Karpas-422 (cell line): ENCODE results near the gene SLC16A3. TPM values are rescaled to one million over a fixed set of nuclear protein-coding genes. Genes with fewer than 3 reads are reported as not detected.
"Not testable (repeated sequence)": the region's sequence is repeated elsewhere in the genome, so short reads cannot be mapped to it uniquely, and the experiment has no call there.

Experiments used
- DNase-seq: peaks from one replicate; pipeline ENCODE4 v3.0.0-alpha.2; 2015
- H2AFZ ChIP-seq: fragments of 200-600 bp; sonication (generic); 2 replicates; pipeline ENCODE4 v1.6.1; 2014; ENCODE audit warnings: antibody characterized with exemption, low read length, mixed read lengths
- H3K27ac ChIP-seq: fragments of 200-600 bp; sonication (generic); 2 replicates; pipeline ENCODE4 v1.5.1; 2014; ENCODE audit warnings: mild to moderate bottlenecking, low read length, moderate library complexity
- H3K27me3 ChIP-seq: fragments of 200-600 bp; sonication (generic); 2 replicates; pipeline ENCODE4 v1.6.1; 2014; ENCODE audit warnings: low read length, mixed read lengths
- H3K36me3 ChIP-seq: fragments of 200-600 bp; sonication (generic); 2 replicates; pipeline ENCODE4 v1.6.1; 2014; ENCODE audit warnings: low read length, mixed read lengths; ENCODE audit not compliant: insufficient read depth
- H3K4me1 ChIP-seq: fragments of 200-600 bp; sonication (generic); 2 replicates; pipeline ENCODE4 v1.6.1; 2014; ENCODE audit warnings: mild to moderate bottlenecking, low read length, mixed read lengths
- H3K4me2 ChIP-seq: fragments of 200-600 bp; sonication (generic); 2 replicates; pipeline ENCODE4 v1.6.1; 2014; ENCODE audit warnings: low read length, low read depth, mild to moderate bottlenecking; ENCODE audit not compliant: poor library complexity, severe bottlenecking
- H3K4me3 ChIP-seq: fragments of 200-600 bp; sonication (generic); 2 replicates; pipeline ENCODE4 v1.5.1; 2014; ENCODE audit warnings: mild to moderate bottlenecking, antibody characterized with exemption, low read length, mixed read lengths
- H3K79me2 ChIP-seq: fragments of 200-600 bp; sonication (generic); 2 replicates; pipeline ENCODE4 v1.6.1; 2014; ENCODE audit warnings: mild to moderate bottlenecking, low read length, mixed read lengths
- H3K9ac ChIP-seq: fragments of 200-600 bp; sonication (generic); 2 replicates; pipeline ENCODE4 v1.6.0; 2014; ENCODE audit warnings: low read length
- H3K9me2 ChIP-seq: fragments of 200-600 bp; sonication (generic), shearing (Covaris generic); replicated peaks from 2 replicates; pipeline ENCODE4 v1.6.0; 2014; ENCODE audit warnings: mild to moderate bottlenecking, low read length, moderate library complexity; ENCODE audit not compliant: insufficient read depth
- H3K9me3 ChIP-seq: fragments of 300-700, 200-600 bp; sonication (generic); 2 replicates; pipeline ENCODE4 v1.6.1; 2014; ENCODE audit warnings: low read length, mixed read lengths
- H4K20me1 ChIP-seq: fragments of 200-600 bp; sonication (generic); 2 replicates; pipeline ENCODE4 v1.6.1; 2014; ENCODE audit warnings: mild to moderate bottlenecking, antibody characterized with exemption, low read length, low read depth; ENCODE audit not compliant: insufficient read depth
- total RNA-seq: library from RNA; depleted of rRNA; stranded (reverse); fragments of >200 nt; shearing (Covaris generic); gene quantifications from 2 replicates; pipeline ENCODE4 v1.2.3, GENCODE V29; 2014; ENCODE audit warnings: low replicate concordance

The SLC16A3 gene
- total RNA-seq, 1 experiment from 2014 or later = 0.67 TPM

GRCh38 chr17:82250868-82251500 is 22.1 kb downstream of the SLC16A3 start:
- H4K20me1 ChIP-seq = peaks cover 23% of the 10 kb centered on the region
- H3K4me3 ChIP-seq = no peak overlapping the region
- peaks cover 35% of the 10 kb centered on the region for H3K36me3 ChIP-seq
- H3K4me2 ChIP-seq = no peak overlapping the region
- no peak for DNase-seq
- no peaks in the 10 kb centered on the region for H3K4me1 ChIP-seq
- no peak overlapping the region for H3K9ac ChIP-seq
- H3K27ac ChIP-seq = no peak overlapping the region
- no peaks in the 10 kb centered on the region for H3K9me3 ChIP-seq
- peaks cover 7% of the 10 kb centered on the region for H3K79me2 ChIP-seq
- H2AFZ ChIP-seq = no peak overlapping the region
- no peaks in the 10 kb centered on the region for H3K27me3 ChIP-seq
- no peaks in the 10 kb centered on the region for H3K9me2 ChIP-seq

- Histone ChIP-seq H3K4me2 (no peak overlapping the region), H3K27ac (no peak overlapping the region), H3K9ac (no peak overlapping the region), H3K79me2 (peaks cover 20% of the 10 kb centered on the region), H3K9me2 (no peaks in the 10 kb centered on the region), H4K20me1 (peaks cover 23% of the 10 kb centered on the region; the same call in 1 of the 2 replicates), H3K27me3 (no peaks in the 10 kb centered on the region), H3K9me3 (no peaks in the 10 kb centered on the region), H2AFZ (no peak overlapping the region), H3K36me3 (peaks cover 46% of the 10 kb centered on the region), H3K4me1 (no peaks in the 10 kb centered on the region), H3K4me3 (no peak overlapping the region)
- no peak for DNase-seq
Observed at GRCh38 chr17:82252511-82253178, 23.8 kb downstream of the SLC16A3 start.

GRCh38 chr17:82253179-82253544 is 24.3 kb downstream of the SLC16A3 start:
- H2AFZ ChIP-seq = no peak overlapping the region
- peaks cover 23% of the 10 kb centered on the region for H3K79me2 ChIP-seq
- H3K9me2 ChIP-seq = no peaks in the 10 kb centered on the region
- H3K36me3 ChIP-seq = peaks cover 42% of the 10 kb centered on the region
- peaks cover 24% of the 10 kb centered on the region; the same call in 1 of the 2 replicates for H4K20me1 ChIP-seq
- no peak for DNase-seq
- no peaks in the 10 kb centered on the region for H3K9me3 ChIP-seq
- H3K27ac ChIP-seq = no peak overlapping the region
- H3K9ac ChIP-seq = no peak overlapping the region
- H3K27me3 ChIP-seq = no peaks in the 10 kb centered on the region
- no peak overlapping the region for H3K4me3 ChIP-seq
- H3K4me1 ChIP-seq = no peaks in the 10 kb centered on the region
- H3K4me2 ChIP-seq = no peak overlapping the region

- H3K4me1 ChIP-seq, H3K4me2 ChIP-seq, H3K9ac ChIP-seq, DNase-seq, H3K27me3 ChIP-seq, H3K4me3 ChIP-seq, H2AFZ ChIP-seq, H3K9me2 ChIP-seq, H3K9me3 ChIP-seq, H3K27ac ChIP-seq: not testable (repeated sequence)
- H4K20me1 ChIP-seq = peaks cover 24% of the 10 kb centered on the region; the same call in 1 of the 2 replicates
- peaks cover 32% of the 10 kb centered on the region for H3K79me2 ChIP-seq
- peaks cover 51% of the 10 kb centered on the region for H3K36me3 ChIP-seq
Observed at GRCh38 chr17:82254096-82254495, 25.3 kb downstream of the SLC16A3 start.

- not testable (repeated sequence) for H2AFZ ChIP-seq, H3K9me3 ChIP-seq, H3K27me3 ChIP-seq, DNase-seq, H3K27ac ChIP-seq, H3K9ac ChIP-seq, H3K4me1 ChIP-seq, H3K4me2 ChIP-seq, H3K4me3 ChIP-seq, H3K9me2 ChIP-seq
- Histone ChIP-seq H3K36me3 (peaks cover 58% of the 10 kb centered on the region), H4K20me1 (peaks cover 27% of the 10 kb centered on the region), H3K79me2 (peaks cover 38% of the 10 kb centered on the region)
Observed at GRCh38 chr17:82254746-82255145, 25.9 kb downstream of the SLC16A3 start.

- no peak for DNase-seq
- peaks cover 61% of the 10 kb centered on the region for H3K36me3 ChIP-seq
Observed at GRCh38 chr17:82255402-82255972, 26.6 kb downstream of the SLC16A3 start.

GRCh38 chr17:82256242-82256885 is 27.5 kb downstream of the SLC16A3 start:
- H3K79me2 ChIP-seq = peaks cover 53% of the 10 kb centered on the region

More at GRCh38 chr17:82255402-82255972, 26.6 kb downstream of the SLC16A3 start:
- no peak overlapping the region for H3K4me2 ChIP-seq
- H4K20me1 ChIP-seq = peaks cover 21% of the 10 kb centered on the region
- H3K9ac ChIP-seq = no peak overlapping the region
- H3K9me3 ChIP-seq = no peaks in the 10 kb centered on the region
- H2AFZ ChIP-seq = no peak overlapping the region
- H3K79me2 ChIP-seq = peaks cover 44% of the 10 kb centered on the region
- H3K4me3 ChIP-seq = no peak overlapping the region
- H3K27ac ChIP-seq = no peak overlapping the region
- H3K27me3 ChIP-seq = no peaks in the 10 kb centered on the region
- no peaks in the 10 kb centered on the region for H3K9me2 ChIP-seq
- H3K4me1 ChIP-seq = no peaks in the 10 kb centered on the region

GRCh38 chr17:82257473-82257872 is 28.6 kb downstream of the SLC16A3 start:
- Histone ChIP-seq H3K9me3 (no peaks in the 10 kb centered on the region), H3K27ac (no peak overlapping the region), H4K20me1 (peaks cover 21% of the 10 kb centered on the region), H3K79me2 (peaks cover 63% of the 10 kb centered on the region), H3K4me3 (no peak overlapping the region), H3K9me2 (no peaks in the 10 kb centered on the region), H3K27me3 (no peaks in the 10 kb centered on the region), H3K36me3 (peaks cover 73% of the 10 kb centered on the region), H3K4me2 (no peak overlapping the region), H3K9ac (no peak overlapping the region), H2AFZ (no peak overlapping the region), H3K4me1 (no peaks in the 10 kb centered on the region)
- no peak for DNase-seq

More at GRCh38 chr17:82256242-82256885, 27.5 kb downstream of the SLC16A3 start:
- no peak overlapping the region for H3K27ac ChIP-seq
- H4K20me1 ChIP-seq = peaks cover 21% of the 10 kb centered on the region
- no peak overlapping the region for H3K9ac ChIP-seq
- peaks cover 67% of the 10 kb centered on the region for H3K36me3 ChIP-seq
- H3K27me3 ChIP-seq = no peaks in the 10 kb centered on the region
- H3K9me2 ChIP-seq = no peaks in the 10 kb centered on the region
- no peak for DNase-seq
- H3K4me2 ChIP-seq = no peak overlapping the region
- no peaks in the 10 kb centered on the region for H3K9me3 ChIP-seq
- no peak overlapping the region for H3K4me3 ChIP-seq
- H3K4me1 ChIP-seq = no peaks in the 10 kb centered on the region
- no peak overlapping the region for H2AFZ ChIP-seq
